GM21717 (cell line): ENCODE measurements around the gene TTC6.

Source experiments
- ATAC-seq: cut with Tn5 transposase; IDR thresholded peaks from one replicate; pipeline ENCODE4 v1.9.1; 2021; ENCODE audit warnings: mild to moderate bottlenecking, moderate library complexity; ENCODE audit not compliant: unreplicated experiment

TTC6 gene

DNA sequence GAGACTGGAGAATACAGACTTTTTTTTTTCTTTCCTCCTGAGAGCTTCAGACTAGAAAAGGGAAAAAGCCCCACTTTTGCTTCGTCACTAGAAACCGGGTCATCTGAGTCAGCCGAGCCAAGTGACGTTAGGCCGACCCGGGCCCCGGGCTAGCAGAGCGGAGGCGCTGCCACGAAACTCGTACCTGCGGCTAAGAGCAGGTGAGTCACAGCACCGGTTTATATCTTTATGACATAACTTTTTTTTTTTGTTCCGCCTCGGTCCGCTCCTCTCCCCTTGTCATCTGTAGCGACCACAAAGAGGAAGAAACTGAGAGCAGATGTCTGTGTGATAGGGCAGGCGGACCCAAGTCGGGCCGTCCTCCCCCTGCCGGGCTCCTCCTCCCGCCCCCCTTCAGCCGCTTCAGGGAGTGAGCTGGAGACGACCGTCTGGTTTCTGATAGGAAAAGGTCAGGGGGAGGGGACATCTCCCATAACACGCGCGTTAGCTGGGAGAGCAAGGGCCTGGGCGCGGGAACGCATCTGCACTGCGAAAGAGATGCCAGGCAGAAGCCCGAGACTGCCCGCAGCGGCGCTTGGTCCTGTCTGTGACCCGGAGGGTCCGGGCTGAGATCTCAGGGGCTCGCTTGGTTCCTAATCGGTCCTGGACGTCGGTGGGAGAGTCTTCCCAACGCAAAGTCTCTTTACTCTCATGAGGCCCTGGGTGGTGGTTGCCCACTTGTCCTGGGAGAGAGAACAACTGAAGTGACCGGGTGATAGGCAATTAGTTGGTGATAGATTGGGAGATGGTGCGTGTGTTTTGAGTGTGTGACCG lies 586 bp downstream of the TTC6 start:
- peak; percentile 83 for ATAC-seq

DNA sequence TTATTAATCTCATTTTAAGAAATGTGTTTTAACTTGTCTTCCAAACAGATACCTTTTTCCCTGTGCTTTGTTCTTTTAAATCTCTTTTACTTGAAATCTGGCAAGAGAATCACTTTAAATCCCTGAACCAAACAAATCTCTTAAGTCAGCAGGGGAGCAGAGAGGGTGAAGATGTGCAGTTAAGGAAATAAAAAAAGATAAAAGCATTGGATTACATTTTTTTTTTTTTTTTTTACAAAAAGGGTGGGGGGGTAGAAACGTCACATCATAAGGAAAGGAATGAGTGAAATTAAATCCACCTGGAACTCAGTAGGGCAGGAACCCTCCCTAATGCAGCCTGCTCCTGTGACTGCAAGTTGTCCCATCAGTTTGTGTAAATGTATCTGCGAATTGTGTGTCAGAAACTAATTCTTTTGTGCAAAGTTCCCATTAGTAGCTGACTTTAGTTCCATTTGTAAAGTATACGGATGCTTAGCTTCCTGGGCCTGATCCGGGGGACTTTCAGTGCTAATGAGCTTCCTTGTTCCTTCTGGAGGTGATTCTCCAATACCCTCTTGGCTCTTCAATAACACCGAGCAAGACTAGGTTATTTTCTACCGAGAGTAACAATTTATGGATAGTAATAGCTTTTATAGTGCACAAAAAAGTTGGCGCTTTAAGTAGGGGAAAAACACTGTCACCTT lies 1.5 kb downstream of the TTC6 start:
- ATAC-seq = no peak

DNA sequence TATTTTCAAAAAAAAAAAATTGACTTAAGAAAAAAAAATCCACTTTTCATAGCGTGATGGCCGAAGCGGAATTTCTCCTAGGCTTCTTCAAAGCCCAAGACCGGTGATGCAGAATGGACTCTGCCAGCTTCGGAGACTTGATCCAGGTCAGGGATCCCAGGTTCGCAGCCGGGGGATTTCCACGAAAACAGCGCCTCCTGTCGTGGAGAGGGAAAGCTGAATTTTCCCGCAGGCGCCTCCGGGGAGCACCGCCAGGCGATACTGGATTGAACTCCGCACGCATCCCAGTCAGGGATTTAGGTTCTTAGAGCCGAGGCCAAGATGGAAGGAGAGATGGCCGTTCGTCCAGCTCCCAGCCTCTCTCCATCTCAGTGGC lies 2.1 kb downstream of the TTC6 start:
- no peak for ATAC-seq

DNA sequence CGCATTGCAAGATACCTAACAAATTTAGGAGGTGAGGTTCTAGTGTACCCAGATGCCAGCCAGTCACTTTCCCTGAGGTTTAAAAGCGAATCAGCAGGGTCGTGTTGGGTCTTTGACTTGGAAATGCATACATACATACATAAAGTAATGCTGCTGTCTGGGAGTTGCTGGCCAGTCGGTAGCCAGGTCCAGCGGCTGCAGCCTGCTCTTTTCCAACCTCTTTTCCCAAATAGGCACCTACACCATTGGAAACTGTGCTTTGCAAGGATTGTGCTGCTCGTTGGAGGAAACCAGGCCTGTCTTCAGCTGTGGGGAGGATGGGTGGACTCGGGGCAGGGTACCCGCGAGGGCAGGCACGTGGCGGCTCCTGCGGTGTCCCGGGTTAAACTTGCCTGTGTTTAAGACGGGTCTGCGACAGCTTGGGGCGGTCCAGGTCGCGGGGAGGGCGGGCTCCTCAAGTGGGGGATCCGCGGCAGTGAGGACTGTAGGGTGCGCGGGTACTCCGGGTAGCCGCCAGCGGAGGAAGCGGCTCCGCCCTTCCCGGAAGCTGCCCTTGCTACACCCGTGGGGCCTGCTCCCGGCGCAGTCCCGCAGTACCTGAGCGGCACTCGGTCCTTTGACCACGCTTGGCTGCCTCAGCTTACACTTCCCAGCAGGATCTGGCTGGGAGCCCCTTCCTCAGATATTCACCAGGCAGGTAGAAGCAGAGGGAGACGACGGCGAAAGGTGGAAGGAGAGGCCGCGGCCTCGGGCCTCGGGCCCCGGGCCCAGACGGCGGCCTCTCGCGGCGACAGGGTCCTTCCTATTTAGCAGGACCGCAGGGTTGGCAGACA lies 2.7 kb downstream of the TTC6 start:
- no peak for ATAC-seq

DNA sequence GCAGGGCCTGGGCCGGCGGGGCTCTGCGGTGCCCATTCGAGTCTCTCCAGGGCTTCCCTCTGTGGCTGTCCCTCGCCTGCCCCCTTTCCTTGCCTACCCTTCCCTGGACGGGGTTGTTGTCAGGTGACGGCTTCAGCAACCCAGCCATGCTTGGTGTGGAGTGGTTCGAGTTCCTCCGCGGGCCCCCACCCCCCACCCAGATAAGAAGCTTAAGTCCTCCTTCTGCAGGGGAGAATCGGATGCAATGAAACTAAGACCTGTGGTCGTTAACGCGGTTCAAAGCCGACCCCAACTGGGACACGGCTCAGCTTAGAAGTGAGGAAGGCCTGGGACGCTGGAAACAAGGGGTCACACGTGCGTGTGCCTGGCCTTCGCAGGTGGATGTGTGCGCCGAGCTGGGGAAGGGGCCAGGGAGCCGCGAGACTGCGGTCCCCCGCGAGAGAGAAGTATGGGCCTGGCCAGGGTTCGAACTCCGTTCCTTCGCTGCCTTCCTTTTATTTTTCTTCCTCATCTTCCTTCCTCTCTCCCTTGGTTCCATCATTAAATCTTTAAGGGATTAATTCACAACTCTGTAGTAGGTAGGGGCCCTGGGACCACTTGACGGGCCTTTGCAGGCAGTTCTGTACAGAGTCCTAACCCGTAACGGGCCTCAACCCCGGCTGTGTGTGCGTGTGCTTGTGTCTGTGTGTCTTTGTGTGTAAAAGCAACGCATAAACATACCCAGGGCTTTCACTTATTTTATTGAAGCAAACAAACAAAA lies 3.5 kb downstream of the TTC6 start:
- ATAC-seq = no peak

DNA sequence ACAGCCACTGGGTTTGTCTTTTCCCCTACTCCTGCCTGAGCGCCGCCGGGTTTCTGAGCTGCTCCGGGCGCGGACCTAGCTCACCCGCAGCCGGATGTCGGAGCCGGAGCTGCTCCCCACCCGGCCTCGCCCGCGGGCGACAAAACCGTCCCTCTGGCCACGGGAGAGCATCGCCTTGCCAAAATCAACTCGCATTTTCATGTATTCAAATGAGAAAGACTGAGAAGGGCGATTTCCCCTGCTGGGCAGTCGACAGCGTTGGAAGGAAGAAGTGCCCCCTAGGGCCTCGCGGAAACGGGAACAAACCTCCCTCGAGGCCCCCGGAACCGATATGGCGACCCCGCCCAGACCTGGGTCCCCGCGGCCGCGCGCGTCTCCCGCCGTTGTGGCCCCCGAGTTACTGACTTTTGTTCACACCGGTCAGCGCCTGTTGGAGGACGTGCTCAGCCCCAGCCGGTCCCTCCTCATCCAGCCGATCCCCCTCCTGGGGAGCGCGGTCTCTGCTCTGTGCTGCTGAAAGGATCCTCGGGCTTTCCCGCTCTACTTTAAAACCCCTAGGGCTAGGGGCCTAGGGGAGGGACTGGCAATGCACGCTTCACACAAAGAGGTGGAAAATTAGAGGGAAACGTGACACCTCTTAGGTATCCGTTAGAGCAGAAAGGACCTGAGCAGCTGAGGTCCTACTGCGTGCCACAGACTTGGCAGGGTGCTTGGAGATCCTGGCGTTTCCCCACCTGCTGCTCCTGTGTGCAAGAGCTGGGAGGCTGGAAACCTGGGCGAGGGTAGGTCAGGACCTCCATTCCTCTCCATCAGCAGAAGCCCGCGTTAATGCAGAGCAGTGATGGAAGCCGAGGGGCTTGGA lies 4.3 kb downstream of the TTC6 start:
- no peak for ATAC-seq

DNA sequence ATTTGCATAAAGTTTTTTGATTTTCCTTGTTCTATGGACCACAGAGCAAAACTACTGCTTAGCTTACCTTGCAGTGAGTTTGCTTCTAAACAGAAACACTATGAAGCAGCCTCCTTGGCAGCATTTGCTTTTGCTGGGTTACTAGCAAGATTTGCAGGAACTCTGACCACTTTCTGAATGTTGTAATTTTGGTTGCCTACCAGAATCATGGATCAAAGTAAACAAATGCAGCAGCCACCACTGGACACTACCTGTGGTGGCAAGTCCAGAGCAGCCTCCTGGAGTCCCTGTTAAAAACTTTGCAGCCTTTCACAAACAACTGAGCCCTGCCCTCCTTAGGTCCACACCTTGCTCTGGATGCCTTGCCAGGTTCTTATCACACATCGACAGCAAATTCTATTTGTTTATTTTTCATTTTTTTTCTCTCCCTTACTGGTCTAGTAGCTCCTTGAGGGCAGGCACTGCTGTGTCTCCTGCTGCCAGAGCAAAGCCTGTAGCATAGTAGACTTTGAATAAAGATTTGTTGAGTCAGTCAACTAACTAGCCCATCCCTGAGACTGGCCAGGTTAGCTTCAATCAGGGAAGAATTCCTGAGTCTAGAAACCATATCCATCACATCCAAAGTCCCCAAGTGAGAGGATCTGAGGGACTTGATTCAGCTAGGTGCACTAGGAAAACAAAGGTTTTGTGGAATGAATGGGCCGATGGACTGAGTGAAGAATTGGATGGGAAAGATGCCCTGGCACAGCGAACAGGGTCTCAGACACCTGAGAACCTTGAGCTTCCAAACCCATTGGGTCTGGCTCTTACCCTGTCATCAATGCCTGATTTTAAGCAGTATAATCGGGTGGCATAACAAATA lies 5.7 kb downstream of the TTC6 start:
- no peak for ATAC-seq

DNA sequence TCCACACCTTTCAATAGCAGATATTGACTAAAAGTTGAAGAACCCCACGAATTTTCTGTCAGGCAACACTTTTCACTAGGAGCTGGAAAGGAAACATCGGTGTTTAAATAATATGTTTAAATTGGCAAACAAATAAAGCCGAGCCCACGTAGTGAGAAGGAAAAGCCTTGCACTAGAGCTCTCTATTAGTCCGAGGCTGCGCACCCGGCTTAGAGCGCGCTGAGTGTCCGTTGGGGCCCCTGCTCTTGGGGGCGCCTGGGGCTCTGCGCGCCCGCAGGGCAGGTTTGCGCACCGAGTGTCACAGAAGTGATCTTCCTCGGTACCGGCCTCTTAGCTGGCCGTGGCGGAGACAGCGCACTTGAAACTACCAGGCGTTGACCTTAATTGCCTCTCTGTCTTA lies 6.4 kb downstream of the TTC6 start:
- no peak for ATAC-seq

DNA sequence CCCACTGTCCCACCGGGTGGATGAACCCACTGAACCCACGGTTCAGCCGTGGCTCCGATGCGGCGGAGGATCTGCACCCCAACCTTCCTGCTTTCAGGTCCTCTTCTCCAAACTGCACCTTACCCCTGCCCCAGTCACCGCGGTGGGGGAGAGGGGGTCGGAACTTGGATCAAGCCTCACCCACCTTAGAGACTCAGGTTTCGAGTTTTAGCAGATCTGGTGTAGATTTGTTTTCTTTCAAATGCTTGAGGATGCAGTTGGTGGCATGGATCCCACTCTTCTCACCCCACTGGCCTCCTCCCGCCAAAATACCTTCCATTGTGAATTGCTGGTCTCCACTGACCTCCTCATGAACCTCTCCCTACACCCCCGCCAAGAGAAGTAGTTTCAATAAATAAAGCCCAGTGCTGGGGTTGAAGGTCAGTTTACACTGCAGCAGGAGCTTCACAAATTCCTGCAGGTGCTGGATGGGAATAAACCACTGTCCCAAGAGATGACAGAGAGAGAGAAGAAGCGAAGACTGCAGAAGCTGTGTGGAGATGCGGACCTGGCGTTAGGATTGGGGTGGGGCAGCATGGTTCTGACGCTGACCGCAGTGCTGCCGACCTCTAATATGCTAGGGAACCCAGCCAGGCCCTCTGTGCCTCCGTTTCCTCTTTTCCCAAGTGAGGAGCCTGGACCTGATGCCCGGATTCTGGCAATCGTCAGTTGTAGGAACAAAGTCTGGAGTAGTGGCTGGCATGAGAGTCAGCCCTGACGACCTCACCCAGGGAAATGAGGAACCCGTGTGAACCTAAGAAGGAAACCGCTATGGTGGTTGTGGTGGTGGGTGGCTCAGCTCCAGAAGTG lies 7.4 kb downstream of the TTC6 start:
- ATAC-seq = no peak

DNA sequence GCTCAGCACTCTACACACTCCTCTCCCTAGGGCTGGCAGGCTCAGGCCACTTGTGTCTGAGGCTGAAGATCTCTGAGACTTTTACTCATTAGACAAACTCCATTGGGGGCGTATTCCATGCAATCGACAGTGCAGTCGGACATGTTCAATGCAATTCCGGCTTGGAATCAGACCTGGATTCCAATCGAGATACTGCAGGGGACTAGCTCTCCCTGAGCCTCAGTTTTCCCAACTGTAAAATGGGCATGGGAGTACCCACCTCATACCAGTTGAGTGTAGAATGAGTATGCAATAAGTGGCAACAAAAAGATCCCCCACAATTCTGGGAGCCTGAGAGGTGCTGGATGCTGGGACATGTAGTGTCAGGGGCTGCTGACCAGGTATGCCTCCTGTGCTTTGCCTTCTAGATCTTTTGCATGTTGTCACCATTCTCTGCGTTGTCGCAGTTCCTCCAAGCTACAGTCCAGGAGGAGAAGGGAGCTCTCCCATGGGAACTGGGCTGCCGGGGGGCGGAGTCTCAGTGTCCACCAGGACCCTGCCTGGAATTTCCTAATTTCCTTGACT lies 8.3 kb downstream of the TTC6 start:
- no peak for ATAC-seq

DNA sequence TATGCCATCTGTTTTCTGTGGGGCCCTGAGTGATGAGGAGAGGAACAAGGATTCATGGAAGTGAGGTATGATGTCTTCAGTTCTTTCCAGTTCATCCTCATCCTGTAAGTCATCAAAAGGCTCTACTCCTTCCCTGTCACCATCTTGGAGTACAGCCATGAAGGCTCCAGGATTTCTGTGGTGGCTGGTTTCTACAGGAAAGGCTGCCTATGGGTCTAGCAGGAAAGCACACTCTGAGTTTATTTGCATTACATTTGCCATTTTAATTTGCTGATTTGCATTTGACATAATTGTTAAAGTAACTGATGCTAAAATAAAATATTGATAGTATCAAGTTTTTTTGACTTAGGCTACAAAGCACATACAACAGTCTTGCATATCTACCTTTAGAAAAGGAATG lies 11.2 kb downstream of the TTC6 start:
- ATAC-seq = no peak

DNA sequence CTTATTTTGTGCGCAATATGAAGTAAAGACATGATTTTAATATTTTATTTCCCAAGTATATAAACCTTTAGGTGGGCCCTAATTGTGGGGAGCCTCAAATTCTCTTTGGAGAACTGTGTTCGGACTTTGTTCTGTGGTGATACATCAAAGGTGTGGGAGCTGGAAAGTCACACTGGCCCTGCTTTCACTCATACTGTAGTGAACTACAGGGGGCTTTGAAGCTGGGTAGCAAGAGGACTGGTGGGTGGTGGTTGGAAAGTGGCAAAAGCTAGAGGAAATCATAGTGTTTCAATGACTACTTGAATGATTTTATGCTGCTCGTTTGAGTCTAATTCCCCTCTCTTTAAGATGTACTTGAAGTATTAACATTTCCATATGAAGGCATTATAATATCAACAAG lies 13.2 kb downstream of the TTC6 start:
- no peak for ATAC-seq

DNA sequence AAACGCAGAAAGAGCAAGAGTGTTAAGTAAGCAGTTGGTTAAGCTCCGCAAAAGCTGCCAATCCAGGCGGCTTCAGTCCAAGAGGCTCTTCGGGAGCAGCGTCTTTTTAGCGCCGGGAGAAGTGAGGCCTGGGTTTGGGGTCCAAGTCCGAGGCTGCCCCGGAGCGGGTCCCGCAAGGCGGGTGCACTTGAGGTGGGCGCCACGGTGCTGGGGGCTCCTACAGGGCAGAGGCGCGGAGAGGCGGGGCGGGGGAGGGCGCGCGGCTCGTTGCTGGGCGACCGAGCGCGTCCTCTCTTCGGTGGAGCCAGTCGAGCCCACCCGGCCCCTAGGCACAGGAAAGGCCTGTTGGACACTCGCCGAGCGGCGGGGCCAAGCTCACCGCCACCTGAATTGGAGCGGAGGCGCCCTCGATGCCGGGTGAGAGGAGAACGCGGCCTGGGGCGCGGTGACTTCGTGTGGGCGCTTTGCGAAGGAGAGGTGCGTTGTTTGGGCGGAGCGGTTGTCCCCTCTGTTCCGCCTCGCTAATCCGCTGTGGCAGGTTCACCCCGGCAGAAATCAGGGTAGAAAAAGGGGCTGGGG lies 15.6 kb downstream of the TTC6 start:
- ATAC-seq = no peak

DNA sequence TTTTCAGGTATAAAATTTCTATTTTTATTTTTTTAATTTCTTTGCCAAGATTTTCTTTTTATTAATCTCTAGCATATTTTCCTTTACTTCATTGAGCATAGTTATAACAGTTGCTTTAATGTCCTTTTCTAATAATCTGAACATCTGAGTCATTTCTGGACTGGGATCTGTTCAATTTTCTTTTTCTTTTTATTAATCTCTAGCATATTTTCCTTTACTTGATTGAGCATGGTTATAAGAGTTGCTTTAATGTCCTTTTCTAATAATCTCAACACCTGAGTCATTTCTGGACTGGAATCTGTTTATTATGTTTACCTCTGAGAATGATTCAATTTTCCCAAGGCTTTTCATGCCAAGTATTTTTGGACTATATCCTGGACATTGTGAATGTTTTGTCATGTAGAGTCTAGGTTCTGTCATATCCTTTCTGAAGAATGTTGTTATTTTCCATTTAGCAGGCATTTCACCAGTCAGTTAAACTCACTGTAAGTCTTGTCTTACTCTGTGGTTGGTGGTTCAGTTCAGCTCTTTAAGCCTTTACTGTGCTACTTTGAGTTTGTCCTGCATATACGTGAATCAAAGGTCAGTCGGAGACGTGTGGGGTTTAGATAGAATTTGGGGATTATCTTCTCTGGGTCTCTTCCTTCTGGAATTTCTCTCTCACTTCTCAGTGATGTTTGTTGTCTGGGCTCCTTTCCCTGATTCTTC lies 20.3 kb downstream of the TTC6 start:
- no peak for ATAC-seq

DNA sequence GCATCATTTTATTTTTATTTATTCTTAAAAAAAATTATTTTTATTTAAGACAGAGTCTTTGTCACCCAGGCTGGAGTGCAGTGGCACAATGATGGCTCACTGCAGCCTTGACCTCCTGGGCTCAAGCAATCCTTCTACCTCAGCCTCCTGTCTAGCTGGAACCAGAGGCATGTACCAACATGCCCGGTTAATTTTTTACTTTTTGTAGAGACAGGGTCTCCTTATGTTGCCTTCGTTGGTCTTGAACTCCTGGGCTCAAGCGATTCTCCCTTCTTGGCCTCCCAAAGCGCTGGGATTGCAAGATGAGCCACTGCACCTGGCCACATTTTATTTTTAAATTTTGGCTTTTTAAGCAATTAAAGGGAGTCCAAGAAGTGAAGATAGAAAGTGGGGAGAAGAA lies 21.4 kb downstream of the TTC6 start:
- ATAC-seq = no peak

DNA sequence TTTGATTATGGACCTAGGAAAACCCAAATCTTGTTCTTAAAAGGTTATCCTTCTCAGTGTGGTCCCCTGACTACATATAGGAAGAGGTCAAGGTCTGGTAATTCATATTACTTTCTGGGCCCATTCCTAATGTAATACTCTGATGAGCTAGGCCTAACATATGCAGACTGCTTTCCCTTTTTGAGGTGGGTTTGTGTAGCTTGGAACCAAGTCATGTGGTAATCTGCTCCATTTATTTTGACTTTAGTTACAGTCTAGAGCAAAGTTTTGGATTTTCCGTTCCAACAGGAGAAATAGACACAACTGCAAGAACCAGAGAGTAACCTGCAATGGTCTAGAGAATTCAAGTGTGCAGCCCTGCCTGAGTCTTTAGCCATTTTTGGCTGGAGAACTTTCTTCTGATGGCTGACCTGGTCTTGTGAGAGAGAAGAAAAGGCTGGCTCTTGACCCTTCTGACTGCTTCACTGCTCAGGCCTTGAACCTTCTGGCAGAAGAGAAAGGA lies 22.5 kb downstream of the TTC6 start:
- no peak for ATAC-seq
